Measurements from ENCODE around the gene GRIA4.

DNA sequence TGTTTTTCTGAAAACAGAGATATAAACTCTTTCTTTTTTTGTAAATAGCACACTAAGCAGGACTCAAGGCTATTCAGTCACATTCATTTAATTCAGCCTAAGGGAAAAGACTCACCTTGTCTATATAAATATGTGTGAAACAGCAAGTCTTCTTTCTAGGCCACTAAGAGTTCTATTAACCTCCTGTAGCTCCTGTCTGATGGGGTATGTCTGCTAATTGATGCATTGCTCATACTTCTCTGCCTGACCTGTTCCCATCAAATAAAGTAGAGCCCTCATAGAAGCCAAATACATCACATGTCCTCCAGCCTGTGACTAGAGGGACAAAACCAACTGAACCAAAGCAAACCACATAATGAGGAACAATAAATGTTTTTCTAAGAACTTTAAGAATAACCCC is 344.0 kb downstream of the GRIA4 start:
- TF ChIP-seq, protein P1, sequence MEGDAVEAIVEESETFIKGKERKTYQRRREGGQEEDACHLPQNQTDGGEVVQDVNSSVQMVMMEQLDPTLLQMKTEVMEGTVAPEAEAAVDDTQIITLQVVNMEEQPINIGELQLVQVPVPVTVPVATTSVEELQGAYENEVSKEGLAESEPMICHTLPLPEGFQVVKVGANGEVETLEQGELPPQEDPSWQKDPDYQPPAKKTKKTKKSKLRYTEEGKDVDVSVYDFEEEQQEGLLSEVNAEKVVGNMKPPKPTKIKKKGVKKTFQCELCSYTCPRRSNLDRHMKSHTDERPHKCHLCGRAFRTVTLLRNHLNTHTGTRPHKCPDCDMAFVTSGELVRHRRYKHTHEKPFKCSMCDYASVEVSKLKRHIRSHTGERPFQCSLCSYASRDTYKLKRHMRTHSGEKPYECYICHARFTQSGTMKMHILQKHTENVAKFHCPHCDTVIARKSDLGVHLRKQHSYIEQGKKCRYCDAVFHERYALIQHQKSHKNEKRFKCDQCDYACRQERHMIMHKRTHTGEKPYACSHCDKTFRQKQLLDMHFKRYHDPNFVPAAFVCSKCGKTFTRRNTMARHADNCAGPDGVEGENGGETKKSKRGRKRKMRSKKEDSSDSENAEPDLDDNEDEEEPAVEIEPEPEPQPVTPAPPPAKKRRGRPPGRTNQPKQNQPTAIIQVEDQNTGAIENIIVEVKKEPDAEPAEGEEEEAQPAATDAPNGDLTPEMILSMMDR (IDR thresholded peaks at IDR 0.05): no peak
- TF ChIP-seq EZH2 (IDR thresholded peaks at IDR 0.05) (no peak), EZH2phosphoT487 (IDR thresholded peaks at IDR 0.05) (no peak)

Data from neural progenitor cell (in vitro differentiated cells).